Measurements from ENCODE around the gene PPP1R3C.
A peak's percentile ranks its signal among the peaks of the same experiment; 100 is the strongest.

Gene PPP1R3C

DNA sequence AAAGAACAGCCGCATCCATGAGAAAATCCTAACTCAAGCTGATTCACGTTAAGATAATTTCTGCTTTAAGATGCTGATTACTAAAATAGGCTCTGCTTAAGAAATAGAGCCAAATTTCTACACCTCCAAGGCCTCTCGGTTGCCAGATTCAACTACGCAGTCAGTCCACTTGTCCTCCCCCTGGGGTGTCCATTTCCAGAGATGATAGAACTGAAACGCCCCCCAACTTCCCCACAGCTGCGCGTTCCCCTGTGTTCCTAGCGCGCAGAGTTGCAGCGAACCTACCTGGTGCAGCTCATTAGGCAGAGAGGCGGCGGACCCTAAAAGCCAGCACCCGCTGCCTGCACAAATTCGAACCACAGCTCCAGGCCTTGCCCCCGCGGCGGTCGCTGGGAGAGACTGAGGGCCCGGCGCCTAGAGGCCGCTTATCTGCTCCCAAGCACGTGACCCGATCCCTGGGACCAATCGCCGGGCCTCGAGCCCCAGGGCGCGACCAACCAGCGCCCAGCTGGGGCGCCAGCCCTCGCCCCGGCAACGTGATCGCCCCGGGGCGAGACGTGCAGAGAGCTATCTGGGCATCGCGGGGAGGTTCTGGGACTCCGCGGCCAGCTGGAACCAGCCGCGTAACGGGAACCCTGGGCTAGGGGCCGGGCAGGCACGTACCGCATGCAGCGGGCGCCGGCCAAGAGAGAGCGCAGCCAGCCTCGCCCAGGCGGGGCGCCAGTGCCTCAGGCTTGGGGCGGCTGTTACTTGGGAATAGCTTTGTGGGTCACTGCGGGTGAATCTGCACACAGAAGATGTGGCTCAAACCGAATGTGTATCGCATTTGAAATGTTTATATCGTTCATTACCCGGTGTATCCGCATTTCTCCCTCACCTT is at the start of gene PPP1R3C:
TSS of gene PPP1R3C (minus strand) at position 401 of the 880 bp plus-strand sequence. CDS start at position 299, 102 bp downstream.
- peak; percentile 87 for DNase-seq

DNA sequence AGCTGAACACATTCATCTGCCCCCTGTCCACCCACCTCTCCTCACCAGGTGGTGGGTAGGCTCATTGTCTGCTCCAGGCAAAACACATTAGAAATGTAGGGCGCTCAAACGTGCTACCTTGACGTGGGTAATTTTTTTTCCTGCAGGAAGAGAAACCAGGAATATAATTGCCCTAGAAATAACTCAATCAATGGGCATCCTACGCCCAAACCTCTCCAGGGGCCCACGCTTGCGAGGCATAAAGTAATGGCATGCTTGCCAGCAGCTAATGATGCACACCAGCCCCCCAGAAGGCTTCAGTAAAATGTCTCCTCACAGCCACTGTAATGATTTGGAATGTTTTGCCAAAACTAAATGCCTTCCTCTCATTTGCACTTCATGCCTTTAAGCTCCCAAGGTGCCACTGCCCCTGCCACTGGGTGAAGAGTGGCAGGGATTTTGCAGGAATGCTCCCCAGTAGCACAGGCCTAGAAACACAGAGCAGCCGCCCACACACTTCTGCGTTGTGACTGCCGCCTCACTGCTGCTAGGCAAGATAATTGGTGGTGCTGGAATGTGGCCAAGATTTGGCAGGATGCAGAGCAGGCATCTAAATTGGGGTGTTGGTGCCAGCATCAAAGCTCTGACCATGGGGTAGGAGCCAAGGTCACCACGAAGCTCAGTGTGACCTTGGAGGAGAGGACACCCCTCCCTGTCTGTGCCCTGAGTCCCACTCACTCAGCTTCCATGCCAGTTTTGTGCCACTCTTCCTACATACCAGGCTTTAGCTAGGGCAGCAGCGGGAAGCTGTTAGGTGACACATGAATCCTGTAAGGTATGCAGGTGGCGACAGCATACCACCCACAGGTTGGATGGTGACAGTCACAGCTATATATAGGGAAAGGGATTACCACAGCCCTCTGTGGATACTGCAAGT is 48.7 kb upstream of the PPP1R3C start:
- DNase-seq: peak; percentile 30

DNA sequence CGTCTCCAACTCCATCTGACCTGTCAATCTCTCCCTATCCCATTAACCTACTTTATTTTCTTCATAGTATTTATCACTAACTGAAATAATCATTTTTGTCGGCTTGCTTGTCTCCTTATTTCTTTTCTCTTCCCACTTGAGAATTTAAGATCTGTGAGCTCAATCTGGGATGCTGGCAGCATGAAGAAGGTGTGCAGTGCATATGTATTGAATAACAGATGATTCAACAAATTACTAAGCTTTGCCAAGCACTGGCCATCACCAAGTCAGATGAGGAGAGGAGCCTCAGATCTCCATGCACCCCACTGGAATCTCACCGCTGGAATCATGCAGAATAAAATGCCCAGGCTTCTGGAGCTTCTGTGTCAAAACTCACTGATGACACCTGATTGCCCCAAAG is 47.6 kb upstream of the PPP1R3C start:
- no peak for DNase-seq

DNA sequence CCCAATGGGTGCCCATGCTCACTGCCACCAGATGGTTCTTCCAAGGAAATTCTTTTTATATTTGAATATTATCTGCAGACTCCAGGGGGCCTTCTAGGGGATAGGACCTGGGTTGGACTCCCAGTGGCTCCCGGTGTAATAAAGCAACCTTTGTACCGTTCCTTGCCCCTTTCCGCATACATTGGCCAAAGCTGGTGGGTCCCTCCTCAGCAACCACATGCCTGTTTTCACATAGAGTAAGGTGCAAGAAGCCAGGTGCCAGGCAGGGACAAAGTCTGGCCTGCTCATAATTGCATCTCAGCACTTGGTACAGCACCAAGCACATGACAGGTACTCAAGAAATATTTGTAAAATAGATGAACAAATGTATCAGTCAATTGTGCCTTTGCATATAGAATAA is 46.4 kb upstream of the PPP1R3C start:
- DNase-seq: no peak

DNA sequence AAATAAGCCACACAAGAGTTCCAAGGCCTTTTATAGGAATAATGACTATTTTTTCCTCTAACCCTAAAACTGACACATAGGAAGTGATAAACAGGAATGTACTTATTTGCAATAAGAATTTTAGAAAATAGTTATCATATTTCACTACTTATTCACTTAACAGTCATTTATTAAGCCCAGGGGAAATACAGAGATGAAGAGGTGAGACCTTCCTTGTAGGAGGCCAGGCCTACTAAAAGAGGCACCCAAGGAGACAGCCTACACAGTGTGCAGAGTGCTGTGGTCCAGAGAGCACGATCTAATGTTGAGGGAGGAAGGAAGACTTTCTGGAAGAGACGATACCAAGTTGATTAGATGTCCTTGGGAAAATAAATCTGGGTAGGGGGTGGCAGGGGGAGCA is 45.0 kb upstream of the PPP1R3C start:
- DNase-seq: no peak

DNA sequence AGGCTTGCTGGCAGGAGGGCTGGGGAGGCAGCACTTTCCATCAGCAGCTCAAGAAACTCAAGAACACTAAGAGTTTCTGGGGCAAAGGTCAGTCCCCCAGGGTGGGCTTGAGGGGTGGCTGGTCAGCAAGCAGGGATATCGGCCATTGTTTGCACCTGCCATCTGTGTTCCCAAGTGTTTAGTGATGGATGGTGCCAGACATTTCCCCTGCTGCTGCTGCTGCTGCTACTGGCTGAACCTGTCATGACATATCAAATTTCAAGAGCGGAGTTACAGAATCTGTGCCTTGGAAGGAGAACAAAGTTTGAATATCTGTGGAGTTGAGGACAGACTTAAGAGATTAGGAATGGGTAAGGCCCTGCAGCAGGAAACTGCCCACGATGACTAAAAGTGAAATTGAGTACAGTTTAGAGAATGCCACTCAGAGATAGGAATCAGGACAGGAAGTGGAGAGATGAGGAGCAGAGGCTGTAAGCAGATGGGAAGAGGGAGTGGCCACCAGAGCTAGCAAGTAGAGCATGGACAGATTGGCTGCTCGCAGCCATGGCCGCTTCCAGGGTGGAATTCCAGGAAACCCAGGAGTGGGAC is 39.2 kb upstream of the PPP1R3C start:
- DNase-seq: peak; percentile 52

DNA sequence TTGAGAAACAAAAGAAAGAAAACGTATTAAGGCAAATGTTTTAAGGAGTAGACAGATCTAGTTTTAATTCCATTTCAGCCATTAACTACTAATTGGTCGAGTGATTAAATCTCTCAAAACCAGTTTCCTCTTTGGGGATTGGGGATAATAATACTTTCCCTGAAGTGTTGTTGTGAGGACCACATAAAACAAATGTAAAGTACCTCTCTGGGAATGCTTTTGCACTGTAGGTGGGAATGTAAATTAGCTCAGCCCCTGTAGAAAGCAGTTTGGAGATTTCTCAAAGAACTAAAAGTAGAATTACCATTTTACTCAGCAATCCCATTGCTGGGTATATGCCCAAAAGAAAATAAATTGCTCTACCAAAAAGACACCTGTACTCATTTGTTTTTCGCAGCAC is 36.0 kb upstream of the PPP1R3C start:
- DNase-seq: no peak

DNA sequence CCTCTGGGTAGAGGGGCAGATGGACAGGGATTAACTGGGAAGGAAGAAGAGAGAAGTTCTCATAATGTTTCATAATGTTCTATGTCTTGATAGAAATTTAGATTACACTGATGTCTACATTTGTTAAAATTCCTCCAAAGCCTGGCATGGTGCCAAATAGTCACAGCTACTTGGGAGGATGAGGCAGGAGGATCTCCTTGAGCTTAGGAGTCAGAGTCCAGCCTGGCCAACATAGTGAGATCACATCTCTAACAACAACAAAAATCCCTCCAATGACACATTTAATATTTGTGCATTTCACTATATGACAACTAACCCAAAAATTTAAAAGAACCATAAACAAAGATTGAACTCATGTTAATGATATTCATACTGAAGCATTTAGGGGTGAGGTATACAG is 33.0 kb upstream of the PPP1R3C start:
- DNase-seq: no peak

DNA sequence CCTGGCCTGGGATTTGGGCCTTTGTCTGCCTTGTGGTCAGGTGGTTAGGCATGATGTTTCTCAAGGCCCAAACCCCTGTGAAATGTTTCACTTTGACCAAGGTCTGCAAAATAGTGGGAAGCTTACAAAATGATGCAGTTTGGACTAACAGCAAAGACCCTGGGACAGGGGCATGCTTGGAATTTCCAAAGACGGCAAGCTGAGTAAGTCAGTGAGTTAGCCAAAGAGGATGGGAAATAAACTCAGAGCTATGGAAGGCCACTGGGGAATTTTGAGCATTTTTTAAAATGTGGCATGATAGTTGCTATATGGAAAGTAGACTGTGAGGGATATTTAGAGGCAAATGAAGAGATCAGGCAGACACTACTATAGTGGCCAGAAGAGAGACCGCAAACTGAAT is 31.6 kb upstream of the PPP1R3C start:
- DNase-seq: no peak

DNA sequence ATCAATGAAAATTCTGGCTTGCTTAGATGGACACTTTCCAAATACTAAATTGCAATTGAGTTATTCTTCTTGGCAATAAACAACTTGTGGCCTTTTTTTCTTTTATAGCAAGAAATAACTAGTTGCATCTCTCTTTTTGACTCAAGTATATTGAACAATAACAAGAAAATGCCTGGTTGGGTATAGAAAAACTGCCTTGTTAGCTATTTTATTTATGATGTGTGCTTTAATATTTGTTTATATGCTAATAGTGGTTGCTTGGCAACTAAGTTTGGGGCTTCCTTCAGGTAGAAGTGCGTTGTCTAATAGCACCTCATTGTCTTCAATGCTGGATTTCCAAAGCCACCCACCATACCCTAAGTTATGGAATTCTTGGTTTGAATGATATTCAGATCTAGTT is 30.1 kb upstream of the PPP1R3C start:
- DNase-seq: no peak

DNA sequence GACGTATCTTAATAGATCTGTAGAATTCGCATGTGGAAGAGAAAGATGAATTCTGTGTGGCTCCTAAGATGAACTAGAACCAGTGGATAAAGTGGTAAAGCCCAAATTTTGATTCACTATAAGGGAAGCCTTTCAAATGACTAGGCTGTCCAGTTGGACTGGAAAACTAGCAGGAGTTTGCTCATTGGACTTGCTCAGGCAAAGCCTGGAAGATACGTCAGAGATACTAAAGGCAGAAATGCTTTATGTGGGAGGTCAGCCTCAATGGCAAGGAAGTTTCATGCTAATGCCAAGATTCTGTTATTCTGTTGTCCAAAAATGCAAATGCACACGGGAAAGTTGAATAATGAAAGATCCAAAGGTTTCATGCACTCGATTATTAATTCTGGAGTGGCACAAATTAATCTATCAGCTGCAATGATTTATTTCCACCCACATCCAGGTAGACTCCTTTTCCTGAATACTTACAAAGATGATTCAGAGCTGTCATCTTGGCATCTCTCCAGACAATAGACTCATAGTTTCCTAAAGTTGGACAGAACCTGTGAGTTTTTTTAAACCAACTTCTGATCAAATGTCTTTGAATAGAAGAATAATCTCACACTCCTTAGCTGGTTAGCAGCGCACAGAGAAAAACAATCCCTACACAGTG is 20.5 kb upstream of the PPP1R3C start:
- peak; percentile 2 for DNase-seq

DNA sequence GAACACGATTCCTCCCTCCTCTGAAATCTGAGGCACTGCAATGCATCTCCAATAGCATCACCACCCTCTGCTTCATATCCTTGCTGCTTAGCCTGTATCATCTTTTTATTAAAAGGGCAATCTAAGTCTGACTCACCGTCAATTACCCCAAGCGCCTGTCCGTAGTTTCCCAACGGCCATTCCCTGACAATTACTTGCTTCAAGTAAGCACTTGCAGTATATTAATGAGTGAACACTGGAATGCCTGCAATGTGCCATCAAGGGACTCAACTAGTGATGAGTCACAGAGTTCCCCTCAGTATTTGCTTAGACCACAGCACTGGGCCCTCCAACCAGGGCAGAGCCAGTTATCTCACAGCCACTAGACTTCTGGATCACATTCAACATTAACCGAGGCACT is 19.5 kb upstream of the PPP1R3C start:
- peak; percentile 12 for DNase-seq

DNA sequence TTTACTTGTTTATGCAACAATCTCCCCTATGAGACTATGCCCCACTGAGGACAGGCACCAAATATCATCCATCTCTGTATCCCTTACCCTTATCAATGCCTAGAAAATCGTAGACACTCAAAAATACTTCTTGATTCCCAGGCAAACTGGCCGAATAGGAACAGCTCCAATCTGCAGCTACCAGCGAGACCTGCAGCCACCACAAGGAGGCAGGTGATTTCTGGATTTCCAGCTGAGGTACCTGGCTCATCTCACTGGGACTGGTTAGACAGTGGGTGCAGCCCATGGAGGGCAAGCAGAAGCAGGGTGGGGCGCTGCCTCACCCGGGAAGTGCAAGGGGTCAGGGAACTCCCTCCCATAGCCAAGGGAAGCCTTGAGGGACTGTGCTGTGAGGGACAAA is 10.8 kb upstream of the PPP1R3C start:
- DNase-seq: no peak

DNA sequence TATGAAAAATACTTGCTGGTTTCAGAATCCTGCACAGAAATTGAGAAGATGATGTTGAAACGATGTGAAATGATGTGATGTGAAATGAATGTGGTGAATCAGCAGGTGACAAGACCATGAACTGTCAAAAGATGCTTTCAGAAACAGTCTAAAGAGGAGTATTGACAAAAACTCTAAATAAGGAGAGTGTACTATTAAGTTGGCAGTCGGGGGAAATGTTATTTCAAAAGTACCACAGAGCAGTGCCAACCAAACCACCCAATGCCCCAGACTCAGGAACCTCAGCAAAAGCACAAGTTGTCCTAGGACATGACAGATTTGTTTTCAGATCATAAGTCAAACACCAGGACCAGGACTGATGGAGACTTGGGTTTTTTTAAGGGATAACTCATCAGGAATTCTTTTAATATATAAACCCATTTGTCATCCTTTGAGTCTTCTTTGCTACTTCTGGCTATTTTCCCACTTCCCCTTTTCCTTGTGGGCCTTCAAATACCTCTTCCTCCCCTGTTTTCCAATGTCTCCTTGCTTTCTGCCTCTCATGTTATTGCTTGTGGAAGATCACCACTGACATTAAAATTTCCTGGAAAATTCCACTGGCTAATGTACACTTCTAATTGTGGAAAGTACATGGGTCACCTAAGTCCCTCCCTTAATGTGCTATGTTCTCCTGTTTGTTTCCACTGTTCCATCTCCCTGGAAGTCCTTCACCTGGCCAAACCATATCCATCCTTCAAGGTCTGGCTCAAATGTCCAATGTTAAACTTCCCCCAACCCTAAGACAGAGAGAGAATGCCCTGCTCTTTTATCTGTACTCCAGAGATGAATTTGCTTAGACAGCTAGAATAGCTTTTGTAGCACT is 10.2 kb upstream of the PPP1R3C start:
- no peak for DNase-seq

DNA sequence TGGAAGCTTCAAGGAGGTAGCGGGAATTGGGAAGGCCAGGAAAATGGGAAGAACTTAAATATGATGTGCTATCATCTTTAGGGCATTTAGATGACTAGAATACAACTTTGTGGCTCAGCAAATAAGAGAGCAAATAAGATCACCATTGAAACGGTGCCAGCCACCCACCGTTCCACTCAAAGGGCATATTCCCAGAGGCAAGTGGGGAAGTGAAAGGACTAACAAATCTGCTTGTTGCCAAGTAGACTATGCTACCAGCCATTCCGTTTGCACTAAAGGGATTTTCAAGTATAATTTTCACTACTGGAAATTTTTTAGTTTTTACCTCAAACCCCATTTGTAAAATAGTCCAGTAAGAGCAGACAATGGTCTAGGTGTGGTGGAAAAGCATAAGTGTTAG is 4.0 kb upstream of the PPP1R3C start:
- DNase-seq: no peak

DNA sequence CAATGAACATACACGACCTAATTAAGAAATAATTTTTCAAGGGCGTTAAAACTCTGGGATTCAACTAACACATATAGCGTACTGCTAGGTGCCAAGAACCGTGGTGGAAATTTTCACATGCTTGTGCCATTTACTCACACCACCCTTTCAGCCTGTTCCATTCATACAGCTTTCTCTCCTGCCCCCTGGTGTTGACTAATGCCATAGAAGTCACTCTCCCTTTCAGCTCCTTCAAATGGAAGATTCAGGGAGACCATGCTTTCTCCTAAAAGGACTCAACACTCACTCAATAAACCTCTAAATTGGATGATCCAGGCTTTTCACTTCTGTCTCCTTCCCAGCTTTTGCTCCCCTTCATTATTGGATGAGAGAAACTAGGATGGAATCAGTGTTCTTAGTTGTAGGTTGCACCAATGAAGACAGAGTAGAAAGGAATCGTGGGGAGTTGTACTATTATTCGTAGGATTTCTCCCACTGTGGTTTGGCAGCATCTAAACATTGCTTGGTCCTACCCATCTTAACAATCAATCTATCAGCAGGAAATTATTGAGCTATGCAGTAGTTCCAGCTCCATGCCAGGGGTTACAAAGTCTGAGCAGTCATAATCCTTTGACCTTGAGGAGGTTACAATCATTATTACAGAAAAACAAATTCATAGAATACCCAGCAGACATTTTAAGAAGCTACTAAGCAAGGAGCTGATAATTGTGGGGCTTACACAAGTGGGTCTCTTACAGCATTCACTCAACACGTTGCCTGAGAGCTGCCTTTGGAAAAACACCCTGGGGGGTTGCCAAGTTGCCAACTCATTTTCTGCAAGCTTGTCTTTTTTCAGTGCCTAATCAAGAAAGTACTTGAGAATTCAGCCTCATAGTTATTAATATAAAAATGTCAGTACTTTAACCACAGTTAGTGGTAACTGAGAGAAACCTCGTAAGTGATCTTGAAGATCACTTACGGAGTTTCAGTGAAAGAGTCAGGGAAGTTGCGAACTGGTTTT is 2.8 kb upstream of the PPP1R3C start:
- peak; percentile 55 for DNase-seq

DNA sequence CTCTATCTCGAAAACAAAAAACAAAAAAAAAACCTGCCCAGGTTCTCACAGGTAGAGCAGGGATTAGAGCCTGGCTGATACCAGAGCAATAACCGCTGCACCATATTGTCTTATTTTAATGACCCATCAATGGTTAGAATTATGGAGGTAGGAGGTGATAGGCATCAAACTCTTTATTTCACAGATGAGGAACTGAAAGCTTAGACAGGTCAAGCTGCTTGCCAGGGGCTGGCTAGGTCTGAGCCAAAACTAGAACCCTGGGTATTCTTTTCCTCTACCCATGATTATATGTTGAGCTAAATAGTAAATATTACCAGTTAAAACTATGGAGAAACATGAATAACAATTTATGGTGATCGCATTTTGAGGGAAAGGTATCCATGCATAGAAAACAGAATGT is 2.0 kb upstream of the PPP1R3C start:
- no peak for DNase-seq

DNA sequence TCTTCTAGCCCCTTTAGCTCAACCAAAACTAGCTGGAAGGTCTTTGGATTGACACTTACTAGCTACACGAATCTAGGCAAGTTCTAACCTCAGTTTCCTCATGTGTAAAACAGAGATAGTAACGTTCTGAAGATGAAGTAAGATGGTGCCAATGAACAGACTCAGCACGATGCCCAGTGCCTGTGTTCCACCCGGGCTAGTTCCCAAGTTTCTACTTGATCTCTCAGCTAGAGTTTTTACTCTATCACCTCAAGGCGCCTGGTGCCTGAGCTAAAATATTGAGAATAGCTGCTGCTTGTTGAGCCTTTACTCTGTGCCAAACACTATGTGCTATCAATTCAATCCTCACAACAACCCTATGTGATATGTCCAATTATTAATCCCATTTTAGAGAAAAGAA is 1.4 kb upstream of the PPP1R3C start:
- no peak for DNase-seq

DNA sequence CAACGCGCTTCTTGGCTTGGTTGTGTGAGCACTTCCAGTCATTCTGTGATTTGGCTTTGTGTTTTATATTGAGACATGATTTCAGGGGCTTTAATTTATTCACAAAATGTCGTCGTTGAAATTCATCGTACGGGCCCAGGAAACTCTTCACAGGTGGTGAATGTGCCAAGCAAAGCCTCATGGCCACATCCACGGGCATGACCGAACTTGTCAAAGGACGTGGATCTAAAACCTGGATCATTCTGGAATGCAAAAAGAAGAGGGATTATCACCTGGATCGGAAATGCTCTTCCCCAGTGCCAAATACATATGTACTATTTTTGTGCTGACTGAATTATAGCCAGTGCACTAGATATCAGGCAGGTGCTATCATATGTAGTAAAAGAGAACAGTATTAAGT is 2.2 kb downstream of the PPP1R3C start:
- DNase-seq: no peak

DNA sequence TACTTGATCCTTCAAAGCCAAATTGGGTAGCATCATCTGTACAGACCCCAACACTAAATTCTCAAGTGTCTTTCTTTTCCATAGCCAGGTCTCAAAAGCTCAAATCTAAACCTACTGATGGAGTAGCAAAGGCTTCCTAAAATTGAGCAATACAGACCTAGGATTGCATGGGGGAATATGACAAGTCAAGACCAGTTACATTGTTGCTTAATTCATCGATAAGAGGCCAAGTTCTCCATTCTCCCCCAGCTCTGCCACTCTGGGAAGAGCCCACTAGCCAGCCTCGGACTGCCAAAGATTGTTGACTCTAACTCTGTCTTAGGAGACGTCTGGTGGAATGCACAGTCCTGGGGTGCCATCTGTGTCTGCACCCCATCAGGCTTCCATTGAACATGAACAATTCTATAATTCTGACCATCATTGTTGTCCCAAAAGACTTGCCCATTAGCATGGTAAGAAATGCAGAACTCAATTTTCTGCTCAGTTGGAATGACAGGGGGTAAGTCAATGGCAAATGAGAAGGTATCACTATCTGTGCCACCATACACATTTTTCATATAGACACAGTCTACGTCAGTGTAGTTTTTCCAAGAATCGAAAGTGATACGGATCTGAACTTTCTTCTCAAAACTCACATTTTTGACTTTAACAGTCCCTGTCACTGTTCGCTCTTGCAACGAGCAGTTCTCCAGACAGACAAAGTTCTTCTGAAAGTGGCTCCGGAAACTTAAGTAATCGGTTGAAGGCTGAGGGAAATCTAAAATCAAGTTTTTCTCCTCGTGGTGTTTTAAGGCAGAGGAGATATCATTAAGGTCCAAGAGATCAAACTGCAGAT is 2.9 kb downstream of the PPP1R3C start:
- no peak for DNase-seq
